Activated CD4-positive, alpha-beta T cell treated with anti-CD3 and anti-CD28 coated beads, Interleukin-2, amount 10 ng/mL, durations not matched to agents 7 days and 5 days (primary cell): ENCODE data around the gene MAGI2. TPM values are rescaled to one million over a fixed set of nuclear protein-coding genes. Genes with fewer than 3 reads are reported as not detected.

Experiments used
- CTCF ChIA-PET: fragments of 350-600 bp; sonication (Branson Sonifier 250); formaldehyde crosslinking; loops from one replicate; lab custom pipeline; 2021; ENCODE audit warnings: antibody characterized with exemption; lab: Charles Lee
- POLR2A ChIA-PET: fragments of 350-600 bp; sonication (Branson Sonifier 250); formaldehyde crosslinking; loops from one replicate; lab custom pipeline; 2021; ENCODE audit warnings: antibody characterized with exemption; lab: Charles Lee
- DNase-seq: peaks from one replicate; pipeline ENCODE4 v3.0.0-alpha.2; 2020
- H3K27ac Mint-ChIP-seq: one replicate; pipeline ENCODE4 v1.8.0; 2021; ENCODE audit warnings: mild to moderate bottlenecking, moderate library complexity, mixed read lengths
- H3K27me3 Mint-ChIP-seq: one replicate; pipeline ENCODE4 v1.8.0; 2021; ENCODE audit warnings: mixed read lengths
- H3K36me3 Mint-ChIP-seq: one replicate; pipeline ENCODE4 v1.8.0; 2021; ENCODE audit warnings: low read depth, mixed read lengths
- H3K4me1 Mint-ChIP-seq: one replicate; pipeline ENCODE4 v1.8.0; 2021; ENCODE audit warnings: mixed read lengths
- H3K4me3 Mint-ChIP-seq: one replicate; pipeline ENCODE4 v1.8.0; 2021; ENCODE audit warnings: mild to moderate bottlenecking, moderate library complexity, mixed read lengths
- H3K9me3 Mint-ChIP-seq: one replicate; pipeline ENCODE4 v1.8.0; 2021; ENCODE audit warnings: mixed read lengths
- total RNA-seq, 2 experiments: library from RNA; stranded (reverse); gene quantifications; one replicate each; pipeline ENCODE4 v1.2.3, GENCODE V29; 2021

The MAGI2 gene
- total RNA-seq, 2 experiments from 2014 or later: 0.05 to 0.10 TPM

DNA sequence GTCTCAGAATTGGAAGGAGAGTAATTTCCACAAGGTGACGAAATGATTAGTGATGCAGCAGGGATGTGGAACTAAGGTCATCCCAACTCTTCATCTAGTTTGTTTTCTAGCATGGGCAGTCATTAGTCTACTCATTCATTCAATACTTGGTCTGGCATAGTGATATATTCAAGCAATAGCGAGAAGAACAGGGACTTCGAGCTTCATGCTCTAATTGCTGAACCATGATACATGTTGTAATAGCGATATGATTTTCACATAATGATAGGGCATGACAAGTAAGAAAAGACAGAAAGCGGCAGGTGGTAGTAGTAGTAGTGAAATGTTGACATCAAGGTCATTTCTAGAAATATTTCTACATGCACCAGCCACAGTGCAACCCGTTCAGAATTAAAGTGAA, 1002.8 kb downstream of the MAGI2 start:
- Mint-ChIP-seq H3K4me1 (no peaks in the 10 kb centered on the region), H3K36me3 (no peaks in the 10 kb centered on the region), H3K27ac (no peak overlapping the region), H3K27me3 (no peaks in the 10 kb centered on the region), H3K9me3 (no peaks in the 10 kb centered on the region), H3K4me3 (no peak overlapping the region)
- no peak for DNase-seq
- CTCF ChIA-PET: no interaction called here
- POLR2A ChIA-PET: no interaction called here

DNA sequence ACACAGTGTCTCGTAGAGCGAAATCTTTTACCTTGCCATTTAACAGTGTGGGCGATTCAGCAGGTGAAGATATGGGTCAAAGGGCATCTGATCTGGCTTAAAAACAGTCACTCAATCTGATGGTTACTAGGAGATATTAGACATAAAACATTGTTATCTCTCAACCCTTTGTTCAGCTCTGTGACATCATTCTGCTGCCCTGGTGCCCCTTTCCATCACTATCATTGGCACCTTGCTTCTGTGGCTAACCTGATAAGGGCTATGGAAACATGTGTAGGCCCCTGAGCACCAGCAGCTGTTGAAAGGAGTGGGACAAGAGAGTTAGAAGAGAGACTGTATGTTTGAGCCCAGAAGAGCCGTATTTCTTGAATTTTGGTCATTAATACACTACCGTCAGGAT, 1004.6 kb downstream of the MAGI2 start:
- H3K36me3 Mint-ChIP-seq: no peaks in the 10 kb centered on the region
- no peaks in the 10 kb centered on the region for H3K4me1 Mint-ChIP-seq
- no peak for DNase-seq
- ChIA-PET CTCF (no interaction called here), POLR2A (no interaction called here)
- no peaks in the 10 kb centered on the region for H3K27me3 Mint-ChIP-seq
- no peak overlapping the region for H3K4me3 Mint-ChIP-seq
- H3K9me3 Mint-ChIP-seq: no peaks in the 10 kb centered on the region
- H3K27ac Mint-ChIP-seq: no peak overlapping the region

DNA sequence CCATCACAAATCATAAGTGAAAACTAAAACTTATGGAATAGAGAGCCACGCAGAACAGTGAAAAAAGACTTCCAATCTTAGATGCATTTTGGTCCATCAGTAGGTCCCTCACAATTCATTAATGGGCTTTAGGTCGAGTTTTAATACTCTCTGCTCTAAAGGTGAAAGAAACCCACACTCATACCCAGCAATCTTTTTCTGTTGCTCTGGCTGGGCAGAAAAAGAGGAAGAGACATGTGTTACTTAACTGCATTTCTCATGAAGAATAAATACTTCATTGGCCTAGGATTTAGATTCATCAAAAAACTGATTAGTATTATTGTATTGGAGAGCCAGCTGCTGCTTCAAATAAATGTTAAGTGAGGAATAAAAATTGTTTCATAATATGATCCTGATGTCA, 1009.2 kb downstream of the MAGI2 start:
- H3K4me1 Mint-ChIP-seq: no peaks in the 10 kb centered on the region
- DNase-seq: no peak
- ChIA-PET POLR2A (no interaction called here), CTCF (no interaction called here)
- H3K27me3 Mint-ChIP-seq: no peaks in the 10 kb centered on the region
- no peak overlapping the region for H3K27ac Mint-ChIP-seq
- no peaks in the 10 kb centered on the region for H3K9me3 Mint-ChIP-seq
- H3K36me3 Mint-ChIP-seq: no peaks in the 10 kb centered on the region
- H3K4me3 Mint-ChIP-seq: no peak overlapping the region

DNA sequence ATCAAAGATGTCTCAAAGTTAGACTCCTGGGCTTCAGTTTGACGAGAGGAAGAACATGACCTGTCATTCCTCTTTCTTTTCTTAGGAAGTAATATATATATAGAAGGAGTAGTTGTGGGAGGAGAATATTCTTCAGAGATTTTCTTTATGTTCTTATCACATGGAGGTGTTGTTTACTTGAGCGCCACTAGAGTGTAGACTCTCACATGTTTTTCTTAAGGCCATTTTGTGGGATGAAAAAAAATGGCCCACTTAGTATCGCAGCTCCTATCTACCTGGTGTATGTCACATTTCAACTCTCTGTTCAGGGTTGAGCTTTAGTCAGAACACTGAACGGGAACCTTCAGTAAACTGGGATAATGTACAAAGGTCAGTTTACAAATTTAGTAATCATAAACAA, 1009.7 kb downstream of the MAGI2 start:
- ChIA-PET CTCF (no interaction called here), POLR2A (no interaction called here)
- H3K27ac Mint-ChIP-seq: no peak overlapping the region
- H3K27me3 Mint-ChIP-seq: no peaks in the 10 kb centered on the region
- H3K4me1 Mint-ChIP-seq: no peaks in the 10 kb centered on the region
- H3K9me3 Mint-ChIP-seq: no peaks in the 10 kb centered on the region
- no peaks in the 10 kb centered on the region for H3K36me3 Mint-ChIP-seq
- DNase-seq: no peak
- H3K4me3 Mint-ChIP-seq: no peak overlapping the region

DNA sequence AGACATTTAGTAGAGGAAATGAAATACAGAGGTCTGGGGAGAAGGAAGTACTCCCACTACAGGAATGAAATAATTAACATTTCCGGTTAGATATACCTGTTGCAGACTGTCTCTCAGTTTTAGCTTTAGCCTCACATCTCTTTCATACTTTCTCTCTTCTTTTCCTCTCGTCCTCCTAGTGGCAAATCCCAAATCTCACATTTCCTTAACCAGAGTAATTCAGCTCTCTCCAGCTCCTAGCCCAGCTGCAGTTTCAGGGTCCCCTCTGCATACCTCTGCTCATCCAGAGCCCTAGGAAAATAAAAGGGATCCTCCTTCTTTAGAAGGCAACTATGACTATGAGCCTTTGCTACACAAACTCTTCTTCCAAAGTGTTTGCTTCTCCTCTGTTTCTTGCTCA, 1011.7 kb downstream of the MAGI2 start:
- H3K36me3 Mint-ChIP-seq: no peaks in the 10 kb centered on the region
- POLR2A ChIA-PET: interaction anchor here (0.9 kb wide), 1 partner anchor 10 kb away, joined by 3 read pairs; no protein-coding TSS in a partner anchor

DNA sequence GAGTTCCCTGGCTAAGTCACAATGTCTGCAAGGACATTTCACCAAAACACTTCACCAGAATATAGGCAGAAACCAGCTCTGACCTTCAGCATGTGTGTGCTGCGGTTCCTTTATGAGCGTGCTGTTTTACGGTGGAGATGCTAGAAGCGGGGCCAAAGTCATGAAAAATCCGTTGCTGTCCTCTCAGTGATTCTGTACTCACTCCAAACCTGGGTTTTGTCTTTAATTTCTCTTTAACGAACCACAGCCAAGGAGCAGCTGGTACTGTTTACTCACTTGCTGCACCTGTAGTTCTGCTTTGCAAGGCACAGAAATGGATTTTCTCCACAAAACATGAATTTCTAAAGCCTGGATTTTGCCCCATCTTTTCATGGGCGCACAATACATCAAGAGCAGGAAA, 1015.0 kb downstream of the MAGI2 start:
- H3K27me3 Mint-ChIP-seq: no peaks in the 10 kb centered on the region
- ChIA-PET CTCF (no interaction called here), POLR2A (no interaction called here)

More for the DNA sequence above, 1011.7 kb downstream of the MAGI2 start:
- DNase-seq: no peak
- Mint-ChIP-seq H3K4me1 (no peaks in the 10 kb centered on the region), H3K27me3 (no peaks in the 10 kb centered on the region), H3K27ac (no peak overlapping the region), H3K4me3 (no peak overlapping the region), H3K9me3 (no peaks in the 10 kb centered on the region)
- CTCF ChIA-PET: no interaction called here

DNA sequence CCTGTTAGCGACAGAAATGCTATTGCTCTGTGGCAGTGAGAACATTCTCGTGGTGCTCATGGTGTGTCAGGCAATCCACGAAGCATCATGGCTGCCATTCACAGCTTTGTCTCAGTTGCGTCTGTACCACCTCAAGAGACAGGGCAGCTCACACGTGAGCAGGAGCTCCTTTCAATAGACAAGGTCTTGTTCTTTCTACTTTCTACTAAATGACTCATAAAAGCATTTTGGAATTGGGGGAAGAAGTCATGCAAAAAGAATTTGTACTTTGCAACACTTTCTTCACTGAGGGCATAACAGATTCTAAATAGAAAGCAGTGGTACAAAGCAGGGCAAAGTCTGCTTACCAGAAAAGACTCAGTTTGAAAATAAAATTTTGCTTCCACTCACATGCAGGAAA, 1016.3 kb downstream of the MAGI2 start:
- Mint-ChIP-seq H3K9me3 (no peaks in the 10 kb centered on the region), H3K36me3 (no peaks in the 10 kb centered on the region), H3K27me3 (no peaks in the 10 kb centered on the region), H3K27ac (no peak overlapping the region), H3K4me3 (no peak overlapping the region), H3K4me1 (no peaks in the 10 kb centered on the region)
- CTCF ChIA-PET: no interaction called here
- POLR2A ChIA-PET: no interaction called here
- DNase-seq: no peak

More for the DNA sequence above, 1015.0 kb downstream of the MAGI2 start:
- no peak for DNase-seq
- H3K9me3 Mint-ChIP-seq: no peaks in the 10 kb centered on the region
- H3K4me1 Mint-ChIP-seq: no peaks in the 10 kb centered on the region
- H3K36me3 Mint-ChIP-seq: no peaks in the 10 kb centered on the region
- no peak overlapping the region for H3K27ac Mint-ChIP-seq
- no peak overlapping the region for H3K4me3 Mint-ChIP-seq

DNA sequence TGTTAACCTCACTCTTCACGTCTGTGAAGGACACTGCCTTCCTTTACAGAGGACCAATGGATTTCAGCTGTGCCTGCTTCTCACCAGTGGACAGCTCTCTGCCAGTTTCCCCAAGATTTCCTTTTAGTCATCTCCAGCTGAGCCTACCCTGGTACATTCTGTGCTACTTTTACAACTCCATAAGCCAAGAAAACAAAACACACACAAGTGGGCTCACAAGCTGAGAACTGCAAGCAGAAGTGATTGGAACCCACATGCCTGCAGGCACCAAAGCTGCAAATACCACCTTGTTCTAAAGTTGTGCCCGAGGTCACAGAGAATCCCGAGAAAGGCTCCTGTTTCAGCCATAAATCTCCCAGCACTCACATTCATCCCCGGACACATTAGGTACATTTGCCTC, 1018.1 kb downstream of the MAGI2 start:
- POLR2A ChIA-PET: no interaction called here
- Mint-ChIP-seq H3K36me3 (no peaks in the 10 kb centered on the region), H3K27ac (no peak overlapping the region), H3K4me3 (no peak overlapping the region), H3K4me1 (no peaks in the 10 kb centered on the region), H3K27me3 (no peaks in the 10 kb centered on the region), H3K9me3 (no peaks in the 10 kb centered on the region)
- DNase-seq: no peak
- CTCF ChIA-PET: no interaction called here

DNA sequence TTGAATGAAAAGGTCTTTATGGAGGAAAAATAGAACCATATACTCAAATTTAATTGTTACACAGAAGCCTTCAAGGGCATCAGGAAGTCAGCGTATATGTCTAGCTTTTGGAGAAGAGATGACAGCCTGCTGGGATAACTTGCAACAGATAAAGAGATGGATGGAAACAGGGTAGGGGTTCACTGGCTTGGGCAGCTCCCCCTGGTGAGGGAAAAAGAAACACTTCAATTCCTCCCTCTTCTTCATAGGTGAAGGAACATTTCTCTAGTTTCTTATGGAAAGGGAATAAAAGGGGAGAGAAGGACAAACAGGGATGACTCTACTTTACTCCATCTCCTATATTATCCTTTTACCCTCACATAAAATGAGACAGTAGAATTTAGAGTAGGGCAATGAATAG, 1019.2 kb downstream of the MAGI2 start:
- no peaks in the 10 kb centered on the region for H3K9me3 Mint-ChIP-seq

DNA sequence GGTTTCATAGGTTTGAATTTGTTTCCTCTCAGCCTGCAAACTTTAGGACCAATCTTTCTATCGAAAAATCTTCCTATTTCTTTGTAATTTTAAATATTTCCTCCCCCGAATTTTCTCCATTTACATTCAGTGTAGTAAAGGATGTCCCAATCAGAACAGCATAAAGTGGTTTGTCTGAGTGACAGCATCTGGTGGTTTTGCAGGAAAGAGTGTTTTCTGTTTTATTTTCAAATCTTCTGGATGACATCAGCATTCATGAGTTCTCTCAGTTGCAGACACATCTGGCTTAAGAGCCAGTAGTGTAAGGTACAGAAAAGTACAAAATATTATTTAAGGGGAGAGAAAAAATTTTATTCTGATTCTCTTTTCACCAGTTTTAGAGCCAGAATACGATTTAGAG, 1020.0 kb downstream of the MAGI2 start:
- Mint-ChIP-seq H3K36me3 (no peaks in the 10 kb centered on the region), H3K4me1 (no peaks in the 10 kb centered on the region), H3K4me3 (no peak overlapping the region), H3K9me3 (no peaks in the 10 kb centered on the region), H3K27me3 (no peaks in the 10 kb centered on the region), H3K27ac (no peak overlapping the region)
- ChIA-PET CTCF (no interaction called here), POLR2A (no interaction called here)
- DNase-seq: no peak

More for the DNA sequence above, 1019.2 kb downstream of the MAGI2 start:
- POLR2A ChIA-PET: no interaction called here
- no peaks in the 10 kb centered on the region for H3K36me3 Mint-ChIP-seq
- no peaks in the 10 kb centered on the region for H3K4me1 Mint-ChIP-seq
- no peak overlapping the region for H3K4me3 Mint-ChIP-seq
- H3K27ac Mint-ChIP-seq: no peak overlapping the region
- CTCF ChIA-PET: no interaction called here
- H3K27me3 Mint-ChIP-seq: no peaks in the 10 kb centered on the region
- no peak for DNase-seq

DNA sequence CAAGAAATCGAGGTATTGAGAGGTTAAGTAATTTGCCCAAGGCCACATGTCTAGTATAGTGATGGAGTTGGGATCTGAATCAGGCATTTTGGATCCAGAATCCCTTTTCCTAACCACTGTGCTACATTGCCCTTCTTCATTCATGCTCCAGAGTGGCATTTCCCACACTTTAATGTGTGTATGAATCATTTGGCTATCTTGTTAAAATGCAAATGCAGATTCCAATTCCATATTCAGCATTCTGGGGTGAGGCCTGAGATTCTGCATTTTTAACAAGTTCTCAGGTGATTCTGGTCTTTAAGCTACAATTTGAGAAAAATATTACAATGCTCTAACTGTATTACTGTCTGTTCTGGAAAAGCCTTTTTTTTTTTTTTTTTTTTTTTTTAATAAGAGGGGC, 1023.6 kb downstream of the MAGI2 start:
- ChIA-PET POLR2A (no interaction called here), CTCF (no interaction called here)
- H3K27ac Mint-ChIP-seq: no peak overlapping the region

DNA sequence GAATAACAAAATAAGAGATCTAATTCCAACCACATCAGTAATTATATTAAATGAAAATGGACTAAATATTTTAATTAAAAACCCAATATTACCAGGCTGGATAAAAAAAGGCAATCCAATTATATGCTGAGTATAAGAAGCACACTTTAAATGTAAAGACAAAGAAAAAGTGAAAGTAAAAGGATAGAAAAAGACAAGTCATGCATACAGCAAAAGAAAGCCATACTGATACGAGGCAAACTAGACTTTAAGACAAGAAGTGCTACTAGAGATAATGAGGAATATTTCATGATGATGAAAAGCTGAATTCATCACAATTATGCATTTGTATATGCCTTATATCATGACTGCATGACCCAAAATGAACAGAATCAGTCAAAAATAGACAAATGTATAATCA, 1026.3 kb downstream of the MAGI2 start:
- DNase-seq: no peak
- ChIA-PET CTCF (no interaction called here), POLR2A (no interaction called here)
- peaks cover 2% of the 10 kb centered on the region for H3K4me1 Mint-ChIP-seq
- no peaks in the 10 kb centered on the region for H3K9me3 Mint-ChIP-seq
- H3K36me3 Mint-ChIP-seq: no peaks in the 10 kb centered on the region
- no peak overlapping the region for H3K27ac Mint-ChIP-seq
- no peak overlapping the region for H3K4me3 Mint-ChIP-seq
- no peaks in the 10 kb centered on the region for H3K27me3 Mint-ChIP-seq

More for the DNA sequence above, 1023.6 kb downstream of the MAGI2 start:
- Mint-ChIP-seq H3K4me3 (no peak overlapping the region), H3K9me3 (no peaks in the 10 kb centered on the region), H3K36me3 (no peaks in the 10 kb centered on the region), H3K4me1 (peaks cover 2% of the 10 kb centered on the region), H3K27me3 (no peaks in the 10 kb centered on the region)
- DNase-seq: no peak

DNA sequence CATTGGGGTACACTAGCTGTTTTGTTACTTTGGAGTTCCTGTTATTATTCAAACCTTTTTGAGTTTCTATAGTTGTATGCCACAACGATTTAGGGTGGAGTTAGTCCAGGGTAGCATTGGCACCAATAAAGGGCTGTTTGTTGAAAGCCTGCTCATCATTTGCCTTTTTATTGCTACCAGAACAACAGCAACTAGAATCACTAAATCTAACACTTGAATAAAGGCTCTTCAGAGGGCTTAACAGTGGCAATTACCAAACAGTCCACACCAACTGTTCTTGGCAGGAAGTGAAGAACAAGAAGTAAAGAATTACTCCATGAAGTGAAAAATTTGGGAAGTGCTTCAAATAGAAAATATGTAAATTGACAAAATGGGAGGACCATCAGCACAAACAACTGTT, 1033.5 kb downstream of the MAGI2 start:
- Mint-ChIP-seq H3K9me3 (no peaks in the 10 kb centered on the region), H3K4me3 (no peak overlapping the region), H3K27ac (no peak overlapping the region), H3K36me3 (no peaks in the 10 kb centered on the region), H3K27me3 (no peaks in the 10 kb centered on the region), H3K4me1 (no peaks in the 10 kb centered on the region)
- POLR2A ChIA-PET: no interaction called here
- CTCF ChIA-PET: no interaction called here
- no peak for DNase-seq

DNA sequence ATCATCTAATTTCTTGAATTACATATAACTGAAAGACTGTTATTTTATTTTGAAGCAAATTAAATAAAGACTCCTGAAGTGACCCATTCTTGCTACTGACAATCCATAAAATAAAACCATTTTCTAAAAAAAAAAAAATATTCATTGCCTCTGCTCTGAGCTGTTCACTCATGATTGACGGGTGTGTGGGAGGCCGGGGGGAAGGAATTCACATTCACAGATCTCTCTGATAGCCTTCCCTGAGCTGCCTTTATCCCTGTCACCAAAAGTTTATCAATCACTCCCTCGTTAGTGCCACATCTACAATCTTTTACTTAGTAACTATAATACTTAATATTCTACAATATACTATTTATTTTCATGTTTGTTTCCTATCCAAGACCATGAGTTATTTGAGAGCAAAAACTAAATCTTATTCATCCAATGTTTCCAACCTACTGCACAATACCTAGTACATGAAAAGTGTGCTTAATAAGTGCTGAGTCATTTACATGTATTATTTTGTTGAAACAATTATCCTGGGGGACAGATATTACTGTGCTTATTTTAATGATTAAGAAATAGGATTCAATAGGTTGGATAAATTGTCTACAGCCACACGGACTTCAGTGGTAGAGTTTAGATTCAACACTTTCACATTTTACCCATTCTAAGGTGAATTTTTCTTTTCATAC, 1036.2 kb downstream of the MAGI2 start:
- POLR2A ChIA-PET: no interaction called here
- H3K4me1 Mint-ChIP-seq: no peaks in the 10 kb centered on the region
- DNase-seq: no peak
- no peaks in the 10 kb centered on the region for H3K9me3 Mint-ChIP-seq
- CTCF ChIA-PET: no interaction called here
- H3K27ac Mint-ChIP-seq: no peak overlapping the region
- H3K36me3 Mint-ChIP-seq: no peaks in the 10 kb centered on the region
- H3K27me3 Mint-ChIP-seq: no peaks in the 10 kb centered on the region
- H3K4me3 Mint-ChIP-seq: no peak overlapping the region
